SJCRH30 (cell line): Measurements from ENCODE around the gene SH3PXD2B. TPM values are rescaled to one million over a fixed set of nuclear protein-coding genes. Genes with fewer than 3 reads are reported as not detected.
"Not testable (repeated sequence)": the region's sequence is repeated elsewhere in the genome, so short reads cannot be mapped to it uniquely, and the experiment has no call there.

Source experiments
- DNase-seq, 2 experiments: peaks; one replicate each; pipeline ENCODE4 v3.0.0-alpha.2; 2015 to 2020
- H3K27ac ChIP-seq: fragments of 250-450 bp; sonication (Bioruptor Pico); 2 replicates; pipeline ENCODE4 v1.5.1; 2020; ENCODE audit warnings: mild to moderate bottlenecking, moderate library complexity
- H3K27me3 ChIP-seq: fragments of 250-450 bp; sonication (Bioruptor Pico); 2 replicates; pipeline ENCODE4 v1.5.1; 2020; ENCODE audit warnings: mild to moderate bottlenecking, moderate library complexity
- H3K36me3 ChIP-seq: fragments of 250-450 bp; sonication (Bioruptor Pico); 2 replicates; pipeline ENCODE4 v1.5.1; 2020; ENCODE audit warnings: mild to moderate bottlenecking, moderate library complexity
- H3K4me1 ChIP-seq: fragments of 250-450 bp; sonication (Bioruptor Pico); 2 replicates; pipeline ENCODE4 v1.5.1; 2020; ENCODE audit warnings: mild to moderate bottlenecking, moderate library complexity
- H3K4me3 ChIP-seq: fragments of 250-450 bp; sonication (Bioruptor Pico); 2 replicates; pipeline ENCODE4 v1.5.1; 2020; ENCODE audit warnings: mild to moderate bottlenecking, moderate library complexity
- H3K9me3 ChIP-seq: fragments of 250-450 bp; sonication (Bioruptor Pico); replicated peaks from 2 replicates; pipeline ENCODE4 v1.5.1; 2020; ENCODE audit warnings: mild to moderate bottlenecking, moderate library complexity
- total RNA-seq: library from RNA; depleted of rRNA; stranded (reverse); fragments of >200 nt; shearing (Covaris generic); gene quantifications from 2 replicates; pipeline ENCODE4 v1.2.3, GENCODE V29; 2014

SH3PXD2B gene
- total RNA-seq, 1 experiment from 2014 or later: 16.4 TPM

DNA sequence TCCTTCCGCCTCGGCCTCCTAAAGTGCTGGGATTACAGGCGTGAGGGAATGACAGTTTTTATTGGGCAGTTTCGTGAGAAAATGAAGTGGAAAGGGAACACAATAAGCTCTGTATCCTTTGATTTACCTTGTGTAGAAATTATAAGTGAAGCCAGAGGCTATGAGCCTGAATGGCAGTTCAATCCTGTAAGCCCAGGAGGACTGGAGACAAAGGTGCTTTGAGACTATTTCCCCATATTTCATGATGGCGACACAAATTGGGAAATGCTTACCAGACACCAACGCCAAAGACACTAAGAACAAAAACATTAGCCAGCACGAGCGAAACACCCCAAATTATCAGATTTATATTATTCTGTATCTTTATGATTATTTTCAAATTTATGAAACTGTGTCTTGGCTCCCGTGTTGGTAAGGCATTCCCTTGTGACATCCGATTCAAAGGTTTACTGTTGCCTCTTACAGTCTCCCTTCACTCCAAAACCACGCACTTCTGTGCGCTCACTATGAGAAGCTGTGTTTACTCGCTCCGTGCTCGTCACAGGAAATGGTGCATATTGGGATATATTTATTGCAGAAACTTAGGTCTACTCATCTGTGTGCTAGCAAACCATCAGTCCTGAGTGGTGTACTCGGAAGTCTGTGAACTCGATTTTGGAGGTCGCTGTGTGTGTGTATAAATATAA, 73.9 kb downstream of the SH3PXD2B start:
- DNase-seq: no peak
- Histone ChIP-seq H3K9me3 (no peaks in the 10 kb centered on the region), H3K4me3 (no peak overlapping the region), H3K27ac (no peak overlapping the region), H3K4me1 (no peaks in the 10 kb centered on the region; the same call in 1 of the 2 replicates), H3K27me3 (no peaks in the 10 kb centered on the region), H3K36me3 (no peaks in the 10 kb centered on the region; the same call in 1 of the 2 replicates)

GRCh38 chr5:172379481-172379880, 74.8 kb downstream of the SH3PXD2B start:
- no peak overlapping the region for H3K4me3 ChIP-seq
- no peaks in the 10 kb centered on the region; the same call in 1 of the 2 replicates for H3K4me1 ChIP-seq
- no peak overlapping the region for H3K27ac ChIP-seq
- DNase-seq: no peak
- H3K36me3 ChIP-seq: no peaks in the 10 kb centered on the region; the same call in 1 of the 2 replicates
- H3K27me3 ChIP-seq: no peaks in the 10 kb centered on the region
- no peaks in the 10 kb centered on the region for H3K9me3 ChIP-seq

- Histone ChIP-seq H3K36me3 (no peaks in the 10 kb centered on the region; the same call in 1 of the 2 replicates), H3K27ac (no peak overlapping the region), H3K9me3 (no peaks in the 10 kb centered on the region), H3K4me1 (no peaks in the 10 kb centered on the region; the same call in 1 of the 2 replicates), H3K4me3 (no peak overlapping the region), H3K27me3 (no peaks in the 10 kb centered on the region)
- no peak for DNase-seq
Measured at GRCh38 chr5:172377856-172378255, 76.5 kb downstream of the SH3PXD2B start.

DNA sequence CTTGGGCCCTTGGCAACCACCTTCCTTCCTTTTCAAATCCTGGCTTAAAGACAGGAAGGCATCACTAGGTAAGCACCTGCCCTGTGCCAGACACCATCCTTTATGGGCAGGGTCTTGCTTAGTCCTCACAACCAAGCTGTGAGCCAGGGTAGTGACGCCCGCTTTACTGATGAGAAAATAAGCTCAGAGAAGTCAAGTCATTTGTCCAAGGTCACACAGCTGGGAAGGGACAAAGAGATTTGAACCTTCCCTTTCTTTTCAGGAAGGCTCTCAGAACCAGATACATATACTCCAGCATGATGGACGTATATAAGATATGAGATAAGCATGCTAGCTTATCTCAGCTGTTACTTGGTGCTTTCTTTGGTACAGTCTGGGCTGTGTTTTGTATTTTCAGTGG, 76.9 kb downstream of the SH3PXD2B start:
- DNase-seq: no peak
- Histone ChIP-seq H3K27me3 (no peaks in the 10 kb centered on the region), H3K9me3 (no peaks in the 10 kb centered on the region), H3K27ac (no peak overlapping the region), H3K4me3 (no peak overlapping the region), H3K4me1 (no peaks in the 10 kb centered on the region; the same call in 1 of the 2 replicates), H3K36me3 (no peaks in the 10 kb centered on the region; the same call in 1 of the 2 replicates)

DNA sequence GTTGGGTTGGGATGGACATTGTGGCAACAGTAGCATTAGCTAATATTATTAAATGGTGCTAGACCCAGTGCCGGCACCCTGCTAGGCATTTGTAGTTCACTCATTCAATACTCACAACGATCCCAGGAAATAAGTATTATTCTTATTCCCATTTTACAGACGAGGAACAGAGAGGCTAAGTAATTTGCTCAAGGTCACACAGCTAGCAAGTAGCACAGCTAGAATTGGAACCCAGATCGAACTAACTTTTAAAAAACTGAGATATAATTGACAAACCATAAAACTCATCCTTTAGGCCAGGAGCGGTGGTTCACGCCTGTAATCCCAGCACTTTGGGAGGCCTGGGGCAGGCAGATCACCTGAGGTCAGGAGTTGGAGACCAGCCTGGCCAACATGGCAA, 79.5 kb downstream of the SH3PXD2B start:
- DNase-seq: no peak
- no peaks in the 10 kb centered on the region for H3K36me3 ChIP-seq
- peaks cover 3% of the 10 kb centered on the region; the same call in 1 of the 2 replicates for H3K9me3 ChIP-seq
- H3K27me3 ChIP-seq: no peaks in the 10 kb centered on the region
- no peak overlapping the region for H3K4me3 ChIP-seq
- H3K4me1 ChIP-seq: no peaks in the 10 kb centered on the region; the same call in 1 of the 2 replicates
- no peak overlapping the region for H3K27ac ChIP-seq

GRCh38 chr5:172373680-172374079, 80.6 kb downstream of the SH3PXD2B start:
- H3K36me3 ChIP-seq: no peaks in the 10 kb centered on the region
- H3K4me3 ChIP-seq: no peak overlapping the region
- H3K27me3 ChIP-seq: no peaks in the 10 kb centered on the region
- no peak overlapping the region for H3K27ac ChIP-seq
- peaks cover 3% of the 10 kb centered on the region; the same call in 1 of the 2 replicates for H3K9me3 ChIP-seq
- no peaks in the 10 kb centered on the region for H3K4me1 ChIP-seq
- no peak for DNase-seq

DNA sequence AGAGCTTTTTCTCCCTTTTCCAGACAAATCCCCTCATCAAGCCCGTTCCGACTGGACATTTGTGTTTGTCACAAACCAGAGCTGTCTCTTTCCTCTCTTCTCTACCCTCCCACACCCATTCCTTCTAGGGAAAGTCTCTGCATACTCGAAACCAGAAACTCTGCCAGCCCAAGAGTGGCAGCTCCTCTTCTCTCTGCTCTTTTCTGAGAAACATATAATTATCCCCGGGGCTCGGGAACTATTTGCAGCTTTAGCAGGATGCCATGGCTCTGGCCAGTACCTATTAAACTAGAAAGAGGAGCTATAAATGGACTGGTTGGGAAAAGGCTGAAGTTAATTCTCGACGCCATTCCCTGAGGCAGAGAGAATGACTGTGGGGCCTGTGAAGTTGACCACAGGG, 82.6 kb downstream of the SH3PXD2B start:
- H3K27ac ChIP-seq: no peak overlapping the region
- H3K4me3 ChIP-seq: no peak overlapping the region
- H3K36me3 ChIP-seq: no peaks in the 10 kb centered on the region
- H3K4me1 ChIP-seq: no peaks in the 10 kb centered on the region
- peaks cover 3% of the 10 kb centered on the region; the same call in 1 of the 2 replicates for H3K9me3 ChIP-seq
- DNase-seq: no peak
- no peaks in the 10 kb centered on the region for H3K27me3 ChIP-seq

DNA sequence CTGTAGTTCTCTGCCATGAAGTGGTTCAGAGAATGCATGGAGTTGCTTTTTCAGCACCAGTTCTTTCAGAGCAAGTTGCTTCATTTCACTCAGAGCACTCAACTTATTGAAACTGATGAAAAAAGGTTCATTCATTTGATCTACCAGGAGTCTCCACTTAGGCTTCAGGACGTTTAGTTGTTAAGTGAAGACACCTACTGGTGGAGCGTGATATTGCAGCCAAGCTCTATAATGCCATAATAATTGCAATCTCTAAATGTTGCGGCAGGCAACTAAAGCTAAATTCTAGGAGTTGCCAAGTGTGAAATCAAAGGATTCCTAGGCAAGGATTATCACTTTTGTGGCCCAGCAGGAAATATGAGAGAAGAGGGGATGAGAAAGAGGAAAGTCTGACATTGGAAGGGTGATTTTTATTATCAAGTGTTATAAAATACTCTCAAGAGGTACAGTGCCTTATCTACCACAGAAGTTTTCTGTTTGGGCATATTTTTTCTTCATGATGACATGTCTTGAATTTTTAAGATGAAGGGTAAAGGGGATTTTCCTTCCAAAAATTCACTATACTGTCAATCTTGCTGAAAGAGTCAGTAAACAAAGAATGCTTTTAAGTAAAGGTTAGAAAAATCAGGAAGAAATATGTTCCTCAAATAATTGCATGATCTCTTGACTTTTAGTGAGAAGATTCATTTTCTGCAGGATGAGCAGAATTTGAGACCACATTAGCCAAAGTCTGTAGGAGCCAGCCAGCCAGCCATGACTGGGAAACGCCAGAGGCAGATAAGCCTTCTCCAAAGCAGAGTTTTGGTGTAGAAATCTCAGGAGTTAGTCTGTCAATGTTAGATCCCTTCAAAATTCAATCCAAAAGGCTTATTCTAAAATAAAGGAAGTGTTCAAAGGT, 83.4 kb downstream of the SH3PXD2B start:
- Histone ChIP-seq H3K4me1 (no peaks in the 10 kb centered on the region), H3K27me3 (no peaks in the 10 kb centered on the region), H3K4me3 (no peak overlapping the region), H3K27ac (no peak overlapping the region), H3K36me3 (no peaks in the 10 kb centered on the region), H3K9me3 (peaks cover 3% of the 10 kb centered on the region; the same call in 1 of the 2 replicates)
- DNase-seq: peak; percentile 53 to 72

GRCh38 chr5:172370237-172370640, 84.1 kb downstream of the SH3PXD2B start:
- Histone ChIP-seq H3K4me1 (no peaks in the 10 kb centered on the region), H3K27me3 (no peaks in the 10 kb centered on the region), H3K9me3 (peaks cover 3% of the 10 kb centered on the region; the same call in 1 of the 2 replicates), H3K36me3 (no peaks in the 10 kb centered on the region), H3K27ac (no peak overlapping the region), H3K4me3 (no peak overlapping the region)
- no peak for DNase-seq

DNA sequence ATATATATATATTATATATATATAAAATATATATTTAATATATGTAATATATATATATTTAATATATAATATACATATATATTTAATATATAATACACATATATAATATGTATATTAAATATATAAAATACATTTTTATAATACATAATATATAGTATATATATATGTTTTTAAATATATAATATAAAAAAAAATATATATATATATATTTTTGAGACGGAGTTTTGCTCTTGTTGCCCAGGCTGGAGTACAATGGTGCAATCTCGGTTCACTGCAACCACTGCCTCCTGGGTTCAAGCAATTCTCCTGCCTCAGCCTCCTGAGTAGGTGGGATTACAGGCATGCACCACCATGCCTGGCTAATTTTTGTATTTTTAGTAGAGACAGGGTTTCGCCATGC, 85.6 kb downstream of the SH3PXD2B start:
- H3K9me3 ChIP-seq, H3K27ac ChIP-seq, H3K4me3 ChIP-seq, H3K36me3 ChIP-seq, H3K4me1 ChIP-seq, H3K27me3 ChIP-seq, DNase-seq: not testable (repeated sequence)

DNA sequence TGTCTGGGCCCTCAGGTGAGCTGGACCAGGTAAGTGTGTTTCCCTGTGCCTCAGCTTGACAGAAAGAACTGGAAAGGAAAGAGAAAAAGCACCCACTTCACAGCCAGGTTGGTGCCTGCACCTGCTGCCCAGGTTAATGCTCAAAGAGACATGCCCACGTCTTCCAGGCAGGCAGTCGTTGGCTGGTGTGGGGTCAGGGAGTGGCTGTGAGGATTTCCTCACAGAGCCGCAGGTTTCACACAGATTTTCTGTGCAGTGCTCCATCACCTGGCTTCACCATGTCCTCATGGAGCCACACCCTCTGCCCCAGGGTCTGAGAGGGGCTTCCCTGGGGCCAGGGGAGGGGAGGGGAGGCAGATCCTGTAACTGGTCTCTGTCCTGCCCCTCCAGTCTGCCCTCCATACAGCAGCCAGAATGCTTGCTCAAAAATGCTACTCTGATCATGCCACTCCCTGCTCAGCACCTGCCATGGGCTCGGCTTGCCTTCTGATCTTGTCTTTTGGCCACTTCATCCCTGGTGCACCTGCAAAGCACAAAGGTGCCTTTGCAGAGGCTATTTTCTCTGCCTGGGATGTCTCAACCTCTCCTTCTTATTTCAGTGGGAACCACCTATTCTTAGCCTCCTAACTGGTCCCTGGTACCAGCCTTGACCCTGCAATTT, 88.2 kb downstream of the SH3PXD2B start:
- H3K27ac ChIP-seq: no peak overlapping the region
- H3K4me1 ChIP-seq: no peaks in the 10 kb centered on the region
- no peaks in the 10 kb centered on the region; the same call in 1 of the 2 replicates for H3K36me3 ChIP-seq
- H3K4me3 ChIP-seq: no peak overlapping the region
- peaks cover 3% of the 10 kb centered on the region; the same call in 1 of the 2 replicates for H3K9me3 ChIP-seq
- H3K27me3 ChIP-seq: no peaks in the 10 kb centered on the region
- no peak for DNase-seq

DNA sequence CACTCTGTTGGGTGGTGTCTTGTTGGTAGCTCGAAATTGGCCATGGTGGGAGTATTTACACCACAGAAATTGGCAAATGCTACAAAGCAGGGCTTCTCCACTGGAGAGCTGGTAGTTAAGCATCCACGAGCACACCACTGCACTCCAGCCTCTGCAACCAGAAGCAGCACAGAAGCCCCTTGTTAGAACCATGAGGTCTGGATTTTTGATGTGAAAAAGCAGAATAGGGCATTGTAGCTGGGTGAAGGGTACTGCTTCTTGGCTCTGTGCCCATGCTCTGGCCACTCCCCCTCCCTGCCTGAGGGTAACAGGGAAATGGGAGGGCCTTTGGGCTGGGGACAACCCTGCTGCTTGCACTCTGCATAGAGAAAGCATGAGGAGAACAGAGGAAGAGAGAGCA, 89.6 kb downstream of the SH3PXD2B start:
- Histone ChIP-seq H3K4me1 (no peaks in the 10 kb centered on the region), H3K27me3 (no peaks in the 10 kb centered on the region), H3K4me3 (no peak overlapping the region), H3K36me3 (no peaks in the 10 kb centered on the region; the same call in 1 of the 2 replicates), H3K9me3 (no peaks in the 10 kb centered on the region), H3K27ac (no peak overlapping the region)
- peak; percentile 29 to 42 for DNase-seq

- no peaks in the 10 kb centered on the region for H3K27me3 ChIP-seq
- DNase-seq: no peak
- no peak overlapping the region for H3K4me3 ChIP-seq
- no peaks in the 10 kb centered on the region; the same call in 1 of the 2 replicates for H3K36me3 ChIP-seq
- H3K4me1 ChIP-seq: no peaks in the 10 kb centered on the region
- no peak overlapping the region for H3K27ac ChIP-seq
- H3K9me3 ChIP-seq: no peaks in the 10 kb centered on the region
Measured at GRCh38 chr5:172362755-172363154, 91.6 kb downstream of the SH3PXD2B start.

DNA sequence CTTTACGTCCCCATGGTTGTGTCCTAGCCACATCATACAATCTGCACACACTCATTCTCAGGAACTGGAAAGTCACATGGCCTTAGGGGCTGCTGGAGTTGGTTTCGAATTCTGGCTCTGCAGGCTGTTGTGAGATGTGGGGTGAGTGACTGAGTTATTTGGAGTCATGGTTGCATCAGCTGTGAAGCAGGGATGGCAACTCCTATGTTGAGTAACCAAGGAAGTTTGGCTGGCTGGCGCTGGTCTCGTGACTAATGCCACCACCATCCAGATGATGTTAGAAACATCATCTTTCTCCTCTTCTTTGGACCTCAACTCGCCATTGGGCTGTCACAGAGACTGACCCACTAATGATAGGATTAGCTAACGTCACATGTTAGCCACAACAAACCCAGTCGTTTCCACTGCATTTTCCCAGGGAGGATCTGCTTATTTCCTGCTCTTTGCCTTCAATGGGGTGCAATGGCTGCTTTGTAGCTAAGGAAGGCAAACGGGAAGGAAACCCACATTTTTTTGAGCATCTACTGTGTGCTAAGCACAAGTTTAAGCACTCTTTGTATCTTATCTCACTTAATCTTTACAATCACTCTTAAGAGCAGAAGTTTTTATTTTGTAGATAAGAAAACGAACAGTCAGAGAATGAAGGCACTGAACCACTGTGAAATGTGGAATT, 92.6 kb downstream of the SH3PXD2B start:
- H3K27ac ChIP-seq: no peak overlapping the region
- H3K4me1 ChIP-seq: no peaks in the 10 kb centered on the region
- DNase-seq: no peak
- no peaks in the 10 kb centered on the region; the same call in 1 of the 2 replicates for H3K36me3 ChIP-seq
- no peaks in the 10 kb centered on the region for H3K9me3 ChIP-seq
- H3K4me3 ChIP-seq: no peak overlapping the region
- H3K27me3 ChIP-seq: no peaks in the 10 kb centered on the region
